ENCODE data around the gene E2F1. TPM values are rescaled to one million over a fixed set of nuclear protein-coding genes. Genes with fewer than 3 reads are reported as not detected.

Gene E2F1
- total and polyA plus RNA-seq, 2 of the 4 experiments (the other 2 are of a cell fraction): 10.9 to 14.0 TPM

DNA sequence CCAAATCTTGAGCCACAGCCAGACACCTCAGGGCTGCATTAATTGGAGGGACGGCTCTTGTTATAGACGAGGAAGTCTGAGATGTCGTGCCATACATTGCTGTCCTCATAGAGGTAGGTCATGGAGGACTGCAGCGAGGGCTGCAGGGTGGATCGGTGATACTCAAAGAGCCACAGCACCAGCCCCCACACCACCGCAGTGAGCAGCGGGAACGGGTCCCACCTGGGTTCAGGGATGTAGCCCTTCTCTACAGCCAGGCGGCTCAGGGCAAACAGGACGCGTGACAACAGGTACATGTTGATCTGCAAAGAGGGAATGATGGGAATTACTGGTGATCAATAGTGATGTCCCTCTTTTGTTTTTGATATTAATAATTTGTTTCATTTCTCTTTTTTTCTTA lies 21.5 kb upstream of the E2F1 start:
- H3K4me3 ChIP-seq (ENCODE audit: insufficient read depth, low read depth, low read length): no peak overlapping the region
- no peak overlapping the region for H3K9ac ChIP-seq (ENCODE audit: low read depth, low read length)
- H3K56ac ChIP-seq (ENCODE audit: extremely low read depth, insufficient read depth, low read length): no peak overlapping the region
- no TSS peak for BruUV-seq (replicated peaks)
- H2BK15ac ChIP-seq (ENCODE audit: low read depth, low read length): no peak overlapping the region
- H3K4me1 ChIP-seq (ENCODE audit: control insufficient read depth, insufficient read depth, low read length): no peaks in the 10 kb centered on the region
- H4K8ac ChIP-seq (ENCODE audit: low read depth in 2 of 2, low read length in 2 of 2): no peak overlapping the region
- dilution Hi-C loops (cut with HindIII; ENCODE audit: low sequenced_read_pairs, unreplicated experiment) (no loop called here), intact Hi-C loops (cut with micrococcal nuclease) (no loop called here), in situ Hi-C loops (cut with MboI; ENCODE audit: low sequenced_read_pairs) (no loop called here)
- POLR2A ChIA-PET (ENCODE audit: unreplicated experiment): no interaction called here
- H3K4ac ChIP-seq (ENCODE audit: low read depth, low read length): no peak overlapping the region
- DNase-seq (no peak), ATAC-seq (ENCODE audit: low read depth) (no peak)
- H3K14ac ChIP-seq (replicated peaks; ENCODE audit: low read depth, low read length): no peak overlapping the region
- 0 out of 4 replicates have a peak, but pooled peaks cover 0 to 2% of the 10 kb centered on the region in 2 experiments for H3K79me1 ChIP-seq (ENCODE audit: low read depth in 1 of 2, low read length in 2 of 2)
- H2AK5ac ChIP-seq (ENCODE audit: low read depth, low read length): no peak overlapping the region
- no peaks in the 10 kb centered on the region; the same call in 1 of the 2 replicates for H4K20me1 ChIP-seq (ENCODE audit: insufficient read depth, low read length)
- TF ChIP-seq MAZ (IDR thresholded peaks at IDR 0.05; ENCODE audit: borderline replicate concordance, low read depth, low read length) (no peak), RAD21 (IDR thresholded peaks at IDR 0.05; ENCODE audit: low read length) (no peak), CHD1 (IDR thresholded peaks at IDR 0.05; ENCODE audit: low read depth, low read length) (no peak), BHLHE40 (IDR thresholded peaks at IDR 0.05; ENCODE audit: low read depth, low read length) (no peak), POLR2A (IDR thresholded peaks at IDR 0.05; ENCODE audit: low read depth, low read length) (no peak), MAFK (IDR thresholded peaks at IDR 0.05; ENCODE audit: low read depth, low read length) (no peak), NFE2L2 (IDR thresholded peaks at IDR 0.05; ENCODE audit: low read depth, low read length) (no peak), CEBPB (IDR thresholded peaks at IDR 0.05; ENCODE audit: low read depth, low read length) (no peak), FOS (IDR thresholded peaks at IDR 0.05; ENCODE audit: low read depth, low read length) (no peak)
- TF ChIP-seq, protein P1, sequence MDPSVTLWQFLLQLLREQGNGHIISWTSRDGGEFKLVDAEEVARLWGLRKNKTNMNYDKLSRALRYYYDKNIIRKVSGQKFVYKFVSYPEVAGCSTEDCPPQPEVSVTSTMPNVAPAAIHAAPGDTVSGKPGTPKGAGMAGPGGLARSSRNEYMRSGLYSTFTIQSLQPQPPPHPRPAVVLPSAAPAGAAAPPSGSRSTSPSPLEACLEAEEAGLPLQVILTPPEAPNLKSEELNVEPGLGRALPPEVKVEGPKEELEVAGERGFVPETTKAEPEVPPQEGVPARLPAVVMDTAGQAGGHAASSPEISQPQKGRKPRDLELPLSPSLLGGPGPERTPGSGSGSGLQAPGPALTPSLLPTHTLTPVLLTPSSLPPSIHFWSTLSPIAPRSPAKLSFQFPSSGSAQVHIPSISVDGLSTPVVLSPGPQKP (IDR thresholded peaks at IDR 0.05; ENCODE audit: borderline replicate concordance, low read depth, low read length): no peak
- TF ChIP-seq, protein P2, sequence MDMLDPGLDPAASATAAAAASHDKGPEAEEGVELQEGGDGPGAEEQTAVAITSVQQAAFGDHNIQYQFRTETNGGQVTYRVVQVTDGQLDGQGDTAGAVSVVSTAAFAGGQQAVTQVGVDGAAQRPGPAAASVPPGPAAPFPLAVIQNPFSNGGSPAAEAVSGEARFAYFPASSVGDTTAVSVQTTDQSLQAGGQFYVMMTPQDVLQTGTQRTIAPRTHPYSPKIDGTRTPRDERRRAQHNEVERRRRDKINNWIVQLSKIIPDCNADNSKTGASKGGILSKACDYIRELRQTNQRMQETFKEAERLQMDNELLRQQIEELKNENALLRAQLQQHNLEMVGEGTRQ (IDR thresholded peaks at IDR 0.05; ENCODE audit: low read depth, low read length): no peak
- TF ChIP-seq, protein P3, sequence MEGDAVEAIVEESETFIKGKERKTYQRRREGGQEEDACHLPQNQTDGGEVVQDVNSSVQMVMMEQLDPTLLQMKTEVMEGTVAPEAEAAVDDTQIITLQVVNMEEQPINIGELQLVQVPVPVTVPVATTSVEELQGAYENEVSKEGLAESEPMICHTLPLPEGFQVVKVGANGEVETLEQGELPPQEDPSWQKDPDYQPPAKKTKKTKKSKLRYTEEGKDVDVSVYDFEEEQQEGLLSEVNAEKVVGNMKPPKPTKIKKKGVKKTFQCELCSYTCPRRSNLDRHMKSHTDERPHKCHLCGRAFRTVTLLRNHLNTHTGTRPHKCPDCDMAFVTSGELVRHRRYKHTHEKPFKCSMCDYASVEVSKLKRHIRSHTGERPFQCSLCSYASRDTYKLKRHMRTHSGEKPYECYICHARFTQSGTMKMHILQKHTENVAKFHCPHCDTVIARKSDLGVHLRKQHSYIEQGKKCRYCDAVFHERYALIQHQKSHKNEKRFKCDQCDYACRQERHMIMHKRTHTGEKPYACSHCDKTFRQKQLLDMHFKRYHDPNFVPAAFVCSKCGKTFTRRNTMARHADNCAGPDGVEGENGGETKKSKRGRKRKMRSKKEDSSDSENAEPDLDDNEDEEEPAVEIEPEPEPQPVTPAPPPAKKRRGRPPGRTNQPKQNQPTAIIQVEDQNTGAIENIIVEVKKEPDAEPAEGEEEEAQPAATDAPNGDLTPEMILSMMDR (conservative IDR thresholded peaks at IDR 0.05; ENCODE audit: low read depth, low read length): no peak
- peaks cover 6% of the 10 kb centered on the region; the same call in 1 of the 2 replicates for H3K36me3 ChIP-seq (ENCODE audit: control insufficient read depth, insufficient read depth, low read length)
- CTCF ChIA-PET: no interaction called here
- no peak overlapping the region for H2BK5ac ChIP-seq (ENCODE audit: low read depth, low read length, poor library complexity, severe bottlenecking)
- H3K9me1 ChIP-seq (ENCODE audit: insufficient read depth, low read length): 0 out of 2 replicates have a peak, but pooled peaks cover 8% of the 10 kb centered on the region
- no peak overlapping the region for H2AK9ac ChIP-seq (replicated peaks; ENCODE audit: low read depth, low read length, poor library complexity)
- H3K4me2 ChIP-seq (ENCODE audit: low read depth, low read length): no peak overlapping the region
- H3K18ac ChIP-seq (ENCODE audit: low read depth, low read length): no peak overlapping the region
- H3K27ac ChIP-seq (ENCODE audit: insufficient read depth, low read length): no peak overlapping the region
- no peak overlapping the region for H2BK120ac ChIP-seq (ENCODE audit: low read depth, low read length)
- no peak overlapping the region for H3K23ac ChIP-seq (ENCODE audit: low read depth, low read length)
- H2BK20ac ChIP-seq (ENCODE audit: low read depth, low read length): no peak overlapping the region
- H4K5ac ChIP-seq (ENCODE audit: low read depth, low read length): no peak overlapping the region
- H3K9me3 ChIP-seq (ENCODE audit: control insufficient read depth, insufficient read depth, low read length): no peaks in the 10 kb centered on the region
- no peaks in the 10 kb centered on the region for H3K27me3 ChIP-seq (ENCODE audit: control insufficient read depth, insufficient read depth, low read length)
- WGBS, 2 experiments (ENCODE audit: extremely low coverage in 2 of 2, insufficient read length in 1 of 2): no CpG with 5 or more reads among the region's 11 CpGs
- H2AFZ ChIP-seq (replicated peaks; ENCODE audit: low read length, poor library complexity): no peak overlapping the region
- H4K91ac ChIP-seq (ENCODE audit: insufficient read depth, low read depth, low read length): no peak overlapping the region
